GM23338 (cell line): ENCODE results near the gene UGGT2. TPM values are rescaled to one million over a fixed set of nuclear protein-coding genes. Genes with fewer than 3 reads are reported as not detected.

ENCODE experiments used
- ATAC-seq: fragments of 200-7000 bp; cut with Tn5 transposase; 3 replicates; pipeline ENCODE4 v1.9.1; 2020
- DNase-seq: peaks from one replicate; pipeline ENCODE4 v3.0.0-alpha.2; 2015; ENCODE audit warnings: low spot score
- H2AFZ ChIP-seq: fragments of 200-600 bp; sonication (generic); 2 replicates; pipeline ENCODE4 v1.8.0; 2016; ENCODE audit warnings: antibody characterized with exemption, mild to moderate bottlenecking, moderate library complexity
- H3F3A ChIP-seq: fragments of 200-600 bp; sonication (generic); replicated peaks from 2 replicates; pipeline ENCODE4 v1.8.0; 2017; ENCODE audit warnings: antibody characterized with exemption, mixed run types, low read depth
- H3K27ac ChIP-seq: fragments of 200-600 bp; sonication (generic); 2 replicates; pipeline ENCODE4 v1.6.1; 2016; ENCODE audit warnings: low read depth
- H3K27me3 ChIP-seq: fragments of 200-600 bp; sonication (generic); 2 replicates; pipeline ENCODE4 v1.8.0; 2016; ENCODE audit warnings: mild to moderate bottlenecking, mixed run types, moderate library complexity; ENCODE audit not compliant: insufficient read depth
- H3K36me3 ChIP-seq: fragments of 200-600 bp; sonication (generic); 2 replicates; pipeline ENCODE4 v1.8.0; 2016; ENCODE audit warnings: mild to moderate bottlenecking; ENCODE audit not compliant: insufficient read depth
- H3K4me1 ChIP-seq: fragments of 200-600 bp; sonication (generic); 2 replicates; pipeline ENCODE4 v1.8.0; 2016; ENCODE audit warnings: mild to moderate bottlenecking, moderate library complexity; ENCODE audit not compliant: insufficient read depth
- H3K4me2 ChIP-seq: fragments of 200-600 bp; sonication (generic); 2 replicates; pipeline ENCODE4 v1.7.1; 2017; ENCODE audit warnings: mixed run types
- H3K4me3 ChIP-seq: fragments of 200-600 bp; sonication (generic); 2 replicates; pipeline ENCODE4 v1.6.1; 2016; ENCODE audit warnings: mixed run types
- H3K79me2 ChIP-seq: fragments of 200-600 bp; sonication (generic); replicated peaks from 2 replicates; pipeline ENCODE4 v1.8.0; 2017; ENCODE audit warnings: mild to moderate bottlenecking; ENCODE audit not compliant: insufficient read depth
- H3K9me2 ChIP-seq: fragments of 200-600 bp; sonication (generic); 2 replicates; pipeline ENCODE4 v1.8.0; 2017; ENCODE audit not compliant: insufficient read depth
- H4K20me1 ChIP-seq: fragments of 200-600 bp; sonication (generic); replicated peaks from 2 replicates; pipeline ENCODE4 v1.8.0; 2017; ENCODE audit warnings: mild to moderate bottlenecking; ENCODE audit not compliant: insufficient read depth
- H3K27ac Mint-ChIP-seq: 2 replicates; pipeline ENCODE4 v1.8.0; 2020; ENCODE audit warnings: inconsistent platforms, mild to moderate bottlenecking, moderate library complexity, mixed read lengths
- H3K27me3 Mint-ChIP-seq: 3 replicates; pipeline ENCODE4 v1.8.0; 2022; ENCODE audit warnings: low read depth, mild to moderate bottlenecking, moderate library complexity, mixed read lengths, inconsistent platforms; ENCODE audit not compliant: insufficient read depth, poor library complexity
- H3K36me3 Mint-ChIP-seq: 3 replicates; pipeline ENCODE4 v1.8.0; 2021; ENCODE audit warnings: low read depth, mild to moderate bottlenecking, inconsistent platforms, moderate library complexity, mixed read lengths
- H3K4me1 Mint-ChIP-seq: 3 replicates; pipeline ENCODE4 v1.8.0; 2020; ENCODE audit warnings: mild to moderate bottlenecking, inconsistent platforms, mixed read lengths
- H3K4me3 Mint-ChIP-seq: 3 replicates; pipeline ENCODE4 v1.8.0; 2021; ENCODE audit warnings: moderate library complexity, mild to moderate bottlenecking, inconsistent platforms, mixed read lengths
- H3K9me3 Mint-ChIP-seq: 3 replicates; pipeline ENCODE4 v1.8.0; 2020; ENCODE audit warnings: moderate library complexity, mild to moderate bottlenecking, inconsistent platforms, mixed read lengths
- EZH2 ChIP-seq: fragments of 200-600 bp; sonication (generic); IDR thresholded peaks from one replicate; pipeline ENCODE4 v1.8.0; 2017; ENCODE audit warnings: antibody characterized with exemption, mild to moderate bottlenecking, low read depth; ENCODE audit not compliant: unreplicated experiment
- EZH2phosphoT487 ChIP-seq: fragments of 200-600 bp; sonication (generic); IDR thresholded peaks from one replicate; pipeline ENCODE4 v1.8.1; 2018; ENCODE audit warnings: antibody characterized with exemption; ENCODE audit not compliant: unreplicated experiment
- NANOG ChIP-seq: IDR thresholded peaks from 2 replicates; pipeline ENCODE4 v1.6.1; 2016; ENCODE audit warnings: antibody characterized with exemption, borderline replicate concordance
- STAT1 ChIP-seq: IDR thresholded peaks from one replicate; pipeline ENCODE4 v1.6.1; 2016; ENCODE audit warnings: antibody characterized with exemption; ENCODE audit not compliant: unreplicated experiment
- ZNF114 ChIP-seq: fragments of 250-450 bp; sonication (Bioruptor Pico); IDR thresholded peaks from 2 replicates; pipeline ENCODE4 v1.5.0; 2020; ENCODE audit warnings: mild to moderate bottlenecking, moderate library complexity
- ZNF331 ChIP-seq: fragments of 250-450 bp; sonication (Bioruptor Pico); IDR thresholded peaks from 2 replicates; pipeline ENCODE4 v1.5.0; 2020; ENCODE audit warnings: low read depth, mild to moderate bottlenecking, moderate library complexity
- ZNF462 ChIP-seq: fragments of 250-450 bp; sonication (Bioruptor Pico); IDR thresholded peaks from 2 replicates; pipeline ENCODE4 v1.5.0; 2020; ENCODE audit warnings: mild to moderate bottlenecking, moderate library complexity
- polyA plus RNA-seq: library from polyadenylated mRNA; unstranded; fragments of >200 nt; fragmentation: Nextera tagmentation; extraction: Ambion mirVana; gene quantifications from 2 replicates; pipeline ENCODE4 v1.2.1, GENCODE V29; 2016
- total RNA-seq: library from RNA; depleted of rRNA; stranded (reverse); fragments of >200 nt; shearing (Covaris generic); gene quantifications from 2 replicates; pipeline ENCODE4 v1.2.3, GENCODE V29; 2014
- TF ChIP-seq, protein P1 (sequence below): IDR thresholded peaks from one replicate; pipeline ENCODE4 v1.6.1; 2018; ENCODE audit warnings: antibody characterized with exemption; ENCODE audit not compliant: unreplicated experiment

Gene UGGT2
- total and polyA plus RNA-seq, 2 experiments from 2014 or later, result 44.0 to 60.5 TPM

DNA sequence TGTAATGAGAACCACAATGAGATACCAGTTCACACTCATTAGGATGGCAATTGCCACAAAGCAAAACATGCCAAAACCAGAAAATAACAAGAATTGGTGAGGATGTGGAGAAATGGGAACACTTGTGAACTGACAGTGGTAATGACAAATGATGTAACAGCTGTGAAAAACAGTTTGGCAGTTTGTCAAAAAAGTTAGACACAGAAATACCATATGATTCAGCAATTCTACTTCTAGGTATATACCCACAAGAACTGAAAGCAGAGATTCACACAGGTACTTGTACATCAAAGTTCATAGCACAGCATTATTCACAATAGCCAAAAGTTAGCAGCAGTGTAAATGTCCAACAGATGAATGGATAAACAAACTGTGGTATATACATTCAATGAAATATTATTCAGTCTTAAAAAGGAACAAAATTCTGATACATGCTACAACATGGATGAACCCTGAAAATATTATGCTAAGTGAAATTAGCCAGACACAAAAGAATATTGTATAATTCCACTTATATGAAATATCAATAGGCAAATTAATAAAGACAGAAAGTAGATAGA, 96.5 kb downstream of the UGGT2 start:
- Histone ChIP-seq H3K4me3 (no peak overlapping the region), H4K20me1 (no peaks in the 10 kb centered on the region), H3K79me2 (peaks cover 3% of the 10 kb centered on the region; the same call in 1 of the 2 replicates), H3K4me2 (no peak overlapping the region), H3F3A (no peaks in the 10 kb centered on the region), H3K27me3 (no peaks in the 10 kb centered on the region), H3K27ac (no peak overlapping the region), H3K36me3 (peaks cover 13% of the 10 kb centered on the region; the same call in 1 of the 2 replicates), H3K9me2 (no peaks in the 10 kb centered on the region), H2AFZ (no peak overlapping the region), H3K4me1 (peaks cover 8% of the 10 kb centered on the region)
- H3K36me3 Mint-ChIP-seq, result peaks cover 91% of the 10 kb centered on the region
- H3K4me1 Mint-ChIP-seq, result peaks cover 19% of the 10 kb centered on the region
- no peak overlapping the region for H3K4me3 Mint-ChIP-seq
- H3K9me3 Mint-ChIP-seq, result peaks cover 72% of the 10 kb centered on the region
- no peak overlapping the region for H3K27ac Mint-ChIP-seq
- no peak for ATAC-seq
- H3K27me3 Mint-ChIP-seq, result peaks cover 10% of the 10 kb centered on the region
- no peak for DNase-seq
- TF ChIP-seq, protein P1, sequence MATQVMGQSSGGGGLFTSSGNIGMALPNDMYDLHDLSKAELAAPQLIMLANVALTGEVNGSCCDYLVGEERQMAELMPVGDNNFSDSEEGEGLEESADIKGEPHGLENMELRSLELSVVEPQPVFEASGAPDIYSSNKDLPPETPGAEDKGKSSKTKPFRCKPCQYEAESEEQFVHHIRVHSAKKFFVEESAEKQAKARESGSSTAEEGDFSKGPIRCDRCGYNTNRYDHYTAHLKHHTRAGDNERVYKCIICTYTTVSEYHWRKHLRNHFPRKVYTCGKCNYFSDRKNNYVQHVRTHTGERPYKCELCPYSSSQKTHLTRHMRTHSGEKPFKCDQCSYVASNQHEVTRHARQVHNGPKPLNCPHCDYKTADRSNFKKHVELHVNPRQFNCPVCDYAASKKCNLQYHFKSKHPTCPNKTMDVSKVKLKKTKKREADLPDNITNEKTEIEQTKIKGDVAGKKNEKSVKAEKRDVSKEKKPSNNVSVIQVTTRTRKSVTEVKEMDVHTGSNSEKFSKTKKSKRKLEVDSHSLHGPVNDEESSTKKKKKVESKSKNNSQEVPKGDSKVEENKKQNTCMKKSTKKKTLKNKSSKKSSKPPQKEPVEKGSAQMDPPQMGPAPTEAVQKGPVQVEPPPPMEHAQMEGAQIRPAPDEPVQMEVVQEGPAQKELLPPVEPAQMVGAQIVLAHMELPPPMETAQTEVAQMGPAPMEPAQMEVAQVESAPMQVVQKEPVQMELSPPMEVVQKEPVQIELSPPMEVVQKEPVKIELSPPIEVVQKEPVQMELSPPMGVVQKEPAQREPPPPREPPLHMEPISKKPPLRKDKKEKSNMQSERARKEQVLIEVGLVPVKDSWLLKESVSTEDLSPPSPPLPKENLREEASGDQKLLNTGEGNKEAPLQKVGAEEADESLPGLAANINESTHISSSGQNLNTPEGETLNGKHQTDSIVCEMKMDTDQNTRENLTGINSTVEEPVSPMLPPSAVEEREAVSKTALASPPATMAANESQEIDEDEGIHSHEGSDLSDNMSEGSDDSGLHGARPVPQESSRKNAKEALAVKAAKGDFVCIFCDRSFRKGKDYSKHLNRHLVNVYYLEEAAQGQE, result no peak
- TF ChIP-seq EZH2phosphoT487 (no peak), EZH2 (no peak), ZNF331 (CRISPR knock-in tag) (no peak), ZNF462 (CRISPR knock-in tag) (no peak), NANOG (no peak), ZNF114 (CRISPR knock-in tag) (no peak), STAT1 (no peak)
